ENCODE results near the gene PPARGC1A.

The PPARGC1A gene

DNA sequence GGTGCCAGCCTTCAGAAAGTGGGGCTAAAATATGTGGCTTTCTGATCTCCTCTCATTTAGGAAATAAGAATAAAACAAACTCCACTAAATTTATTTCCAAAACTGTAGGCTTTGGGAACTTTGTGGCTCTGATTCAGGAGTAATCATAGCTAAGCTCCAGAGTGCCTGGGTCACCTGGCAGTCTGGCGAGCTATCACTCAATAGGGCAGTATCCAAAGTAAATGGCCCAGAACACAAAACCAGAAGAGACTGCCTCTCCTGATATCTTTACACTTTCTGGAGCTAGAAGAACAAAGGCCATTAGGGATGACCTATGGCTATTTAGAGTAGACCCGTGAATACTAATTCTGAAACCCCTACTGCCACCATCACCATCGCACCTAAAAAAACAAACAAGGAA is 17.0 kb upstream of the PPARGC1A start:
- no peak for DNase-seq (ENCODE audit: low read depth)

DNA sequence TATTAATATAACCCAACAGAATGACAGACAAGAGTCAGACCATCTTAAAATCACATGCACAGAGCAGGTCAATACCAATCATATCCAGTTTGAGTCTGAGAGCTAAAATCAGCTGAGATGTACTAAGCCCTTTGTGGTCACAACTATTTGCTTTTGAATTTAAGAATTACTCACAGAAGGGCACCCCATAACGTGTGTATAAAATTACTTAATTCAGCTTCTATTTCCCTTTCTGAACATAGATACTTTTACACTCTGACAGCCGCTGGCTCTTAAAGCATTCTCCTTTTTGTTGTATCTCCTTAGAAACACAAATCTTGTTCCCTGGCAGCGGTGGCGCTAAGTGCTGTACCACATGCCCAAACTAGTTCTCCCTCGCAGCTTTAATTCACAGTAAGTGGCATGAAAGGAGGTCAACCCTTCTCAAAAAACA is 14.8 kb upstream of the PPARGC1A start:
- DNase-seq (ENCODE audit: low read depth) = no peak

DNA sequence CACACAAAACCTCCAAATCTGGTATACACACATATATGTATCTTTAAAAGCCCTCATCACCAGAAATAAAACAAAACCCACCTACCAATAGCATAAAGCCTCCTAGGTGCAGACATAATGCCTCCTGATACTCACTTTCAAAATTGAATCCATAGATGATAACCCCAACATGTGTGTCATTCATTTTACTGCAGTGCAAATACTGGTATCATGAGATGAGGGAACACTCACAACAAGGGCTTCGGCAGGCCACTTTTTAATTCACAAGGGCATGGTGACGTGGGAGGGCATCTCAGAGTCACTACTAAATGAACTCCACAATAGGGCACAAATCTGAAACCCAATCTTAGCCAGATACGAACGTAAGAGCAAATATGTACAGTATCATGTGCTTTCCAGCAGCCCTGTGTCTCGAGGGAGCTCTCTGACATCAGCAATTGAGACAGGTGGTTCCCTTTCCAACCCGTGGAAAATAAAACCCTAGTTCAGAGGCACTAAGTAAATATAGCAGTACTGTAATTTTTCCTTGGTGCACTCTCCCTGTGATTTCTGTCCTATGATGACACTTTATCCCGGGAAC is 14.1 kb upstream of the PPARGC1A start:
- DNase-seq (ENCODE audit: low read depth) = no peak

DNA sequence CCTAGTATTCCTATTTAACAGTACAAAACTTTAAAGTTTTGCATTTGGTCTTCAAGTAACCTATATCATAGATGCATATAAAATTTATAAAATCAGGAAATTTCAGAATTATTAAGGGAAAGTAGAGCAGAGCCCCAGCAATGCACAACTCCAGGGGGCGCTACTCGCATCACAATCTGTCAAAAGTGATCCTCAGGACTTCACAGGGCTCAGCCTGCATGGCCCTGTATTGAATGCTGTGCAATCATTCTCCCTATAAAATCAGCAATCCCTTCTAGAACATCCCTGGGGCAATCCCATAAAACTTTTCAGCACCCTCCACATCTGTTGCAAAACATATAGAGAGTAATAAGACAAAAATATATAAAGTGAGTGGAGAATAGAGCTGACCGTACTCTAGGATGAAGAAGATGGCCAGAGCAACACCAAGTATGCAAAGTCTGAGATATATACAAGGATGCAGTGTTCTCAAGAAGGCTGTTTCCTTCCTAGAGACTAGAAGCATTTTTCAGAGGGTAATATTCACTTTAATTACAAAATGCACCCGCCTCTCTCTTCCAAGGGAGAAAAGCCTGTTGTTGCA is 12.5 kb upstream of the PPARGC1A start:
- no peak for DNase-seq (ENCODE audit: low read depth)

DNA sequence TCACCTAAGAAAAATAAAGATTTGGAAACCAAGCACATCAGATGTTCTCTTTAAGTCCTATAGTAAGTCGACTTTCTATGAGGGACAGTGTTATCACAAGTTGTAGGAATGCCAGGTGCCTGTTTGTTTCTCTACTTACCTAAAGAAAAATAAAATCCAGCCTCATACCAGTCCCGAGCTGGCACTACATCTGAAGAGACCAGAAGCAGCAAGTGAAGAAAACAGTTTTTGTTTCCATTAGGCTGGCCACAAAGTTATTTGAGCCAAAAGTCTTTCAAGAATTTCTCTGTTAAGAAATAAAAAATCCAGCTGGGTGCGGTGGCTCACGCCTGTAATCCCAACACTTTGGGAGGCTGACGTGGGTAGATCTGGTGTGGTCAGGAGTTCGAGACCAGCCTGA is 10.8 kb upstream of the PPARGC1A start:
- DNase-seq (ENCODE audit: low read depth) = no peak

DNA sequence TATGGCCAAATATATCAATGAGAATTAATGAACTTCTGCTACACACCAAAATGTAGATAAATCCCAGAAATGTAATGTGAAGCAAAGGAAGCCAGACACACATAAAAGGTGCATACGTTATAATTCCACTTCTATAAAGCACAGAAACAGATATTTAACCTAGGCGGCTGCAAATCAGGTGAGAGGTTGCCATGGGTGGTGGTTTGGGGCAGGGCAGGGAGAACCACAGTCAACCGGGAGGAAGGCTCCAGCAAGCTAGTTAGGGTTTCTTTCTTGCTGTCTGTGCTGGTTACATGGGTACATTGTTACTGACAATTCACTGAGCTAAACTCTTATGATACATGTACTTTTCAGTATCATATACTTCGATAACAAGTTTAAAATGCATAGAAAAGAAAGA is 9.7 kb upstream of the PPARGC1A start:
- DNase-seq (ENCODE audit: low read depth) = no peak

DNA sequence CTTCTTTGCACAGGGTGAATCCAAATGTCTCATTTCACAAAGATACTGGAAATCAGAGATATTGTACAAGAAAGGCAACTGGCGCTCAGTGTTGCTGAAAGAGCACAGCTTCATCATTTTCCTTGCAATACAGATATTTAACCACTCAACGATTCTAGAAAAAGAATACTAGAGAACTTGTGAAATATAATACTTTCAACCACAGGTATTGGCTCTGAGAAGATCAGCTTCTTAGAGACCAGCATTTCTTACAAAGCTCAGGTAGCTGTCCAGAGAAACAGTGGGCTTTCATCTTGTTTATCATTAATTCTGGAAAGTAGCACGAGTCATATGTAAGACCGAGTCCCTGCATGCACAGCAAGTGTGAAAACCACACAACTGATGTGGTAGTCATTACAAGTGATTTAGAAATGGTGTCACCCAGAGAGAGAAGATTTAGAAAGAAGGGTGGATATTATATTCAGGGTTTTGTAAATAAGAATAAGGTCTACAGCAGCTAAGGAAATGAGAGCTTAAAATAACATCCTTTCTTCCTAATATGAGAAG is 7.8 kb upstream of the PPARGC1A start:
- no peak for DNase-seq (ENCODE audit: low read depth)

DNA sequence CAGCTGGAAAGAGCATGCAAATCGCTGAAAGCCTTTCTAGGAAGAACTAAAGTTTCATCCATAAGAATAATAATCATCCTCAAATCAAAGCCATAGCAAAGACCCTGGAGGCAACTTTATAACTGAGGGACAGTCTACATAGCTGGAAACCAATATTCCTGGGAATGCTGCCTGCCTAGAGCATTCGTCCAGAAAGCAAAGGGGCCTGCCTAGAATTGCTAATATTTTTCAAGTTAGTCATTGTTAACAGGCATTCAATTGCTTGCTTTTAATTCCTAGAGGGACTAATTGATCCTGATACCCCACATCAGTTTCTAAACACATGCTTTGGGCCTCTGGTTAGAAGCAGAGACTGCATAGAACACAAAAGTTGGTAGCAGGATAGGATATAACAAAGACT is 4.2 kb upstream of the PPARGC1A start:
- DNase-seq (ENCODE audit: low read depth) = no peak

DNA sequence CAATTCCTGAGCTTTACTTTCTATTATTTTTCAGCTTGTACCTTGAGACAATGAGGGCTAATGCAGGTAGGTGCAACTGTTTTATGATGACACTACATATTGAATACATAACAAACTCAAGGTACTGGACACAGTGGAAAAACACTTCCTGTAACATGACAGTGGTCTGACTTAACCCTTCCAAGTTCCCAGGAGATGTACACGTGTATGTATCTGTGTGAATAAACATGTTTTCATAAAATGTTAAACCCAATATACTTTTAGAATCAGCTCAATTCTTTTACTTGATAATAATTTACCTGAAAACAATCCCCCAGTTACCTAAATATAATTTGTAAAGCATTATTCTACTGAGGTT is 1.2 kb upstream of the PPARGC1A start:
- DNase-seq (ENCODE audit: low read depth) = no peak

DNA sequence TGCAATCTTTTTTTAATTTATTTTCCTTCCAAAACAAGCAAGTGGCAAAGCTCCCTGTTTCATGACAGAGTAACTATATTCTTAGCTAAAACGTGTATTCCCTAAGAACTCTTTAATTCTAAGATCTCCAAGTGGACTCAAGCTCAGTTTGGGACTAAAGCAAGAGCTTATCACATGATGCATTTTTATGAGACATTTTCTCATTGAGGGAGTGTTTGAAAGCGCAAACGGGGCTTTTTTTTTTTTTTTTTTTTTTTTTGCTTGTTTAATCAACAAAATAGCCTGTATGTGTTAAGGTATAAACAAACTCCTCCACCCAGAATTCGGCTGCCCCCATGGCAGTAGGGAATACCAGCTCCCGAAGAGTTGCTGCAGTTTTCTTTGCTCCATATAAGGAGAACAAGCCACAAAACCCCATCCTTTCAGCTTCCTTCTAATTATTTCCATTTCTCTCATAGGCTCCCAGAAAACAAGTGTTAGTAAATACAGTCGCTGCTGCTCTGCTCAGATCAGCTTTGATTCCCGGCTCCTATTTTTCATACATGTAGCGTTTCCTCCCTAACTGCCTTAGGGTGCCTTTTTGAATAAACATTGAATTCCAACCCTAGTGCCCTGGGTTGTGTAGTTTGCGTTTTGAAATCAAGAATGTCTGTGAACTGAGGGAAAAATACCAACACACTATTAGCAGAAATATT is 669 bp upstream of the PPARGC1A start:
- DNase-seq (ENCODE audit: low read depth) = no peak

DNA sequence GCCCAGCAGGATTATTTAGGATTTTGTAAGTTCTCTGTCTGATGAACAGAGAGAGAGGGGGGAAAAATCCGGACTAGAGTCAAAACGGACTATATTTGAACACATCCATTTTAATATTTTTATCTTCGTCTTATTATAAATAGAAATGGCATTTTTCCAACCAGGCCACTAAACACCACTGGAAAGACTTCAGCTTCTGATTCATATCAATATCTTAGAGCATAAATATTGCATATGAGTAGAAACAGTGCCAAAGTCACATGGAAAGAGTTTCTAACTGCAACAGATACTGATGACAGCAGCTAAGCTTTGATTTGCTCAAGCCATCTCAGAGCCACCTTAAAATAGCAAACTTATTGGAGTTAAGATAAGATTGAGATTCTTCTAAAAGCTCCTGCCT is 456 bp downstream of the PPARGC1A start:
- DNase-seq (ENCODE audit: low read depth) = no peak

DNA sequence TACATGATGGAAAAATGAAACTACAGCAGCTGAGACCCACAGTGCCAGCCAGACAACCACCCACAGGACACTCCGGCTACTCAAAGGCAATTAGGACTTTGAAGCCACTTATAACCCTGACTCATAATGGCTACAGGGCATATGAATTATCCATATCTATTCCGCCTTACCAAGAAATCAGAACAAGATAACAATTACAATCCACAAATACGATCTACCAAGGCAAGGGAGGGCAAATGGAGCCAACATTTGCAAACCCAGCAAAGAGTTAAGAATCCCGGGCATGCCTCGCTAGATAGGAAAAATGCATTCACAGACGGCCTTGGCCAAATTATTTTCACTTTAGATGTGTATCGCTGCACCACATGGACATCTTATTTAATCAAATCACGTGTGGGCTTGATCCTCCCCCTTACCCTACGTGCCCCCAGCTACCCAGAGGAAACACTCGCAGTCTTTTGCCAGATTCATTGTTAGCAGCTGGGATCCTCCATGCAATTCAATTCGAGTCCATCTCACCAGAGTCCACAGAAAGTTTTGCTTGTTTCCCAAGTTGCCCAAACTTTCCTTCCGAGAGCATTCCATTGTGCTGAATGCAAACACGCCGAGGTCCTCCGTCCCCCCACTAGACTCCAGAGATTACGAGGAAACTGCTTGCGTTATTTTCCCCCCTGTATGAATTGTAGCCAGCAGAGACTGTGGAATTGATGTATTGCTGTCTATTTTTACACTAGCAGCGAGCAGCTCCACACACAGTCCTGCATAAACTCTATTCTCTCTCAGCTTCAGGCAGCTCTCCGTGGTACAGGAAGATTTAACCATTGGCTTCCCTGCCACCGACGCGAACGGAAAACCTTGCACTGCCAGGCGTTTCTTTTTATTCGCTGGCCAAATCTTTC is 1.2 kb downstream of the PPARGC1A start:
- DNase-seq (ENCODE audit: low read depth) = no peak

DNA sequence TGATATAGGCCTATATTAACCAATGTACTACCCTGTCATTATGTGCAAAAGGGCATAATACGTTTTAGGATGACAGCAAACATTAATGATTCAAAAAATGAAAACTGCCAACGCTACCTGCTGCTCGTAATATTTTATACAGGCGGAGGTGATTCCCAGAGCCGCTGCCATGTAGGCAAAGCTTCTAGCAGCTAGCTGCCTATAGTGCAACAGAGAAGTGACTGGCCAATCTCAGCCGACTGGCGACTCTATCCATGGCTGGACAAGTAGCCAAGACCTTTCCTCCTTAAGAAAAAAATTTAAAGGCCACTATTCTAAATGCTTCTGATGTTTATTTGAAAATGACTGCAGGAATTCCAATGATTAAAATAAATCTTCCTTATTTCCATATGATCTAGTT is 1.9 kb downstream of the PPARGC1A start:
- DNase-seq (ENCODE audit: low read depth) = no peak

DNA sequence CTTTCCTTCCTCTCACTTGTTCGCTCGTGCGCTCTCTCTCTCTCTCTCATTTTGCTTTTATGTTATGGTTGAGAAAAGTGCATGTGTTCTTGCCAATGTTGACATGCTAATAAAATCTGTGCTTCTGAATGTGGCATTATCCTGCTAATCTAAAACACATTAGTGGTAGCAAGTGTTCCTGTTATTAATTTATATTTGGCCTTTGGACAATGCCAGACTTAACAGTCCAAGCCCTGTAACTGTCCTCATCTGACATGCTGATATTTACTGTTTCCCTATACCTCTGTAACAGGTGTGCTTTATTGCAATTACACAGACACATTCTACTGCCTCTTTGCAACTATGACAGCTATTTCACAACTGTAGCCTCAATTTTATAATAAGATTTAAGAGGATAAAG is 2.7 kb downstream of the PPARGC1A start:
- DNase-seq (ENCODE audit: low read depth) = no peak

DNA sequence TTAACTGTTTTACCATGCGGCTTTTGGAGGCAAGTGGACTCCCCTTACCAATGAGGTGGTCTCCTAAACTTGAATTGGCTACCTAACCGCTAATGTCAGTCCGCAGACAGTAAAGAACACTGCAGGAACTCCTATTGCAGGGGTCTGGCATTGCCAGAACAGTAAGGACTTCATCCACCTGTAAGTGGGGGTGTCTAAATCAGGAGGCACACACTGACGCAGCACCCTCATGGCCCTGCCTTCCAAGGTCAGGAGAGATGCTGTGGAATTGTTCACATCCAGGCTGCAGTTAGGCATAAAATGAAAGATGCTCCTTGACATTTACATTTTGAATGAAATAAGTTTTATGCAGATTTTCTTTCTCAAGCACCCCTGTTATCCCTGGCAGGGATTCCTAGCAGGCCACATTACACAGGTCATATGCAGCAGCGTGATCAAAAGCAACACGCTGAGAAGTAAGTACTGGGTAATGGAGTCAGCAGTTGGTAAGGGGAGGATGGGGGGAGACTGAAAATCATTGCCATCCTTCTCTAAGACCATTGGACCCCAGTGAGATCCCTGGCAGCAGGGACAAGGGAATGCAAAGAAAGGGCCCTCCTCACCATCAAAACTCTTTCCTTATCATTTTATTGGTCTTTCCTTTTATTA is 3.8 kb downstream of the PPARGC1A start:
- DNase-seq (ENCODE audit: low read depth) = no peak

DNA sequence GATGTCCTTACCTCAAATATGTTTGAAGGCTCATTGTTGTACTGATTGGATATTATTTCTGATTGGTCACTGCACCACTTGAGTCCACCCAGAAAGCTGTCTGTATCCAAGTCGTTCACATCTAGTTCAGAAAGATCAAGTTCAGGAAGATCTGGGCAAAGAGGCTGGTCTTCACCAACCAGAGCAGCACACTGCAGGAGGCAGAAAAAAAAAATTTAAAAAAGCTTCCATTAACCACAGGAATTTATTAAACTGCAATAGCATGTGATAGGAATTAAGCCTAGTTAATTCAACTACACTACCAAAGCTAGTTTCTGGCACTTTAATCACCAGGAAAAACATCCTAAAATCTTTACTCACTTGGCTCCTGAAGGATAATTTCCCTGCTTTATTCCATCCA is 5.1 kb downstream of the PPARGC1A start:
- no peak for DNase-seq (ENCODE audit: low read depth)

DNA sequence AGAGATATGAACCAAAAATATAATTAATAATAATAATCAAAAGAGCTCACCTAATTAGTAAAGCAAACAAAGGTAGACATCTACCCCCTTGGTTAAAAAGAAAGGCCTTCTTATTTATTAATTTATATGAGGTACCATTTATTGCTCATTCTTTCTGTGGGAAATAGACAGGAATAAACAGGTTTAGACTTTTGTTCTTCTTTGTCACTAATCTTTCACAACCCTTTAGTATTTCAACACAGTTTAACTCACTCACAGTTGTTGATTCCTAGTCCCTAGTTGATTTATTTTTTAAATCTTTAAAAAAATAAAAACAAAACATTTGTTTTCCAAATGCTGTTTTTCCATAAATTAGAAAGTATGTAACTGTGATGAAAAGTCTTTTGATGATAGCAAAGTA is 5.6 kb downstream of the PPARGC1A start:
- DNase-seq (ENCODE audit: low read depth) = no peak

DNA sequence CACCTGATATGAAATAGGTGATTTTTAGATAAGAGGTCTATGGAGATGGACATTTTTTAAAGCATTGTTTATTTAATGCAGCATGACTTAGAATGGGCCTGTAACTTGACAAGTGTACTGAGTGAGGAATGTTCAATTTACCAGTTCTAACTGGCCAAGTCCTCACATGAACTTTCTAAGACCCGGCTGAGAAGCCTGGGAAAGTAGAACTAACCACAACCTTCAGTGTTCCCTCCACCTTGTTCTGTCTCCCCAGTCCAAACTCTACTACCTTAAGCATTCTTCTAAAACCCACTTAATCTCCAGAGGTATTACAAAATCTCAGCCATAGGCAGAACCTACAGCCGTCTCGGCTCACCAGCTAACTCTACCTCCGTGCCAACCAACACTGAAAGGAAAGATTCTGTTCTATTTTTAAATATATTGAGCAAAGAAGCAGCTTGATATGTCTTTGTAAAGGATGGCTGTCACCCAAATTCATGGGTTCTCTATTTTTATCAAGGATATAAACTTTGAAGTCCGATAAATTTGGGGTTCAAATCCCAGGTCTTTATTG is 6.8 kb downstream of the PPARGC1A start:
- DNase-seq (ENCODE audit: low read depth) = no peak

DNA sequence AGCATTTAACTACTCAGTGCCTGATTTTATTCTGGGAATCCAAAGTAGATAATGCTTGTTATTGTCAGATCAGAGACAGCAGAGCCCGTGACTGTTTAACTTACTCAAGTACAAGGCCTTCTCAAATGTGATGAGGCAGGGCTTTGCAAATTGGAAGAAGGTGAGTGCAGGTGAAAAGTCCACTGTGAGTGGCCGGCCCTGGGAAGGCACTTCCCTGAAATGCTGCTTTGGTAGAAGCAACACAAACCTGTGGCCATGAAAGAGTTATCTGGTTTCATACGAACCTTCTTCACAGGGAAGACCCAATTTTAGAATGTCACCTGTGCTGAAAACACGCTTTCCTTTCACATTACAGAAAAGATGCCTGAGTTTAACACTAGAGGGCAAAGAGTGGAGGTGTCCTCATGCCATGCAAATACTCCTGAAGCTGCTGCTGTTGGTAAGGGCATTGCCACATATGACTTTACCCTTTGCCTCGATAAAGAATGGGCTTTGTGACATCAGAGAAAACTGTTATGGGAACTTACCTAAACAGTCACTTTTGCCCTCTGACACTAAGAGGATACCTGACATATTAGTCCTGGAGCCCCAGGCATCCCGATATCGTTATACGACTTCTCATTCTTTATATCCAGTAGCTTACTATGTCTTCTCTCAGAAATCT is 8.0 kb downstream of the PPARGC1A start:
- DNase-seq (ENCODE audit: low read depth) = no peak

DNA sequence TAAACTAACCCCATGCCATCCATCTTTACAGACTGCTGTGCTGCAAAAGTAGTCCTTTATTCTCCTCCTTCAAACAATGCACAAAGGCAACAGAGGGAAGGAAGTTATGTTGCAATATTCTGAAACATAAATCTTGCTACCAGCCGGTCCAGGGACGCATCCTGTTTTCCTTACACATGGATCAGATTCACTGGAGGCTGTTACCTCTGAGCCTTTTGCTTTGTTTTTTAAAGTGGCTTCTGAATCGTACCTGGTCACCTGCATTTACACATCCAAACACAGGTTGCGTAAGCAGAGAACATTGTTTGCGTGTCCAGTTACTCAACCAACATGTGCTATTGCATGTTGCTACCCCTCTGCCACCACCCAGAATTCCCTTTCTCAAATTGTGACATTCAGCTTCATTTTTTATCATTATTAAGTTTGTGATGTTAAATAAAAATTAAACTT is 8.8 kb downstream of the PPARGC1A start:
- no peak for DNase-seq (ENCODE audit: low read depth)

All from HS-27A (cell line).